Endothelial cell of umbilical vein (primary cell): ENCODE results near the gene DGLUCY. TPM values are rescaled to one million over a fixed set of nuclear protein-coding genes. Genes with fewer than 3 reads are reported as not detected.

ENCODE experiments used
- BruUV-seq: library from RNA; stranded (reverse); fragments of 400-500 nt; replicated peaks from 2 replicates; lab custom pipeline; 2021; lab: Mats Ljungman, UMichigan
- CTCF ChIA-PET: fragments of 300-600, 350-600 bp; sonication (Branson Sonifier 250); formaldehyde crosslinking; loops from one replicate; lab custom pipeline; 2021; ENCODE audit warnings: antibody characterized with exemption, inconsistent platforms; lab: Charles Lee
- POLR2A ChIA-PET: fragments of 300-600, 350-600 bp; sonication (Branson Sonifier 250); formaldehyde crosslinking; loops from one replicate; lab custom pipeline; 2021; ENCODE audit warnings: antibody characterized with exemption, inconsistent platforms; lab: Charles Lee
- DNase-seq: peaks from one replicate; pipeline ENCODE4 v3.0.0-alpha.2; 2011; ENCODE audit warnings: low read depth, low spot score
- FAIRE-seq: peaks from 2 replicates; lab custom pipeline; 2011; peaks lifted over from hg19 to GRCh38; lab: Jason Lieb, UNC
- H2AFZ ChIP-seq: 2 replicates; pipeline ENCODE4 v1.6.0; 2012; ENCODE audit warnings: low read depth, low read length, control low read depth, inconsistent platforms
- H3K27ac ChIP-seq: 2 replicates; pipeline ENCODE4 v1.5.1; 2011; ENCODE audit warnings: low read depth, mild to moderate bottlenecking, control low read depth, low read length, moderate library complexity; ENCODE audit not compliant: insufficient read depth
- H3K27me3 ChIP-seq, 2 experiments: 2 replicates each; pipeline versions ENCODE4 v1.6.0 to v1.6.1; 2011; ENCODE audit warnings: low read length in 2 of 2, mixed read lengths in 1 of 2; ENCODE audit not compliant: control insufficient read depth in 2 of 2, insufficient read depth in 2 of 2
- H3K36me3 ChIP-seq, 2 experiments: 2 replicates in 1 of 2; 3 replicates in 1 of 2; pipeline ENCODE4 v1.5.1; 2011; ENCODE audit warnings: low read length in 2 of 2, mild to moderate bottlenecking in 1 of 2, moderate library complexity in 1 of 2; ENCODE audit not compliant: control insufficient read depth in 2 of 2, insufficient read depth in 2 of 2; ENCODE audit errors: extremely low read depth in 1 of 2
- H3K4me1 ChIP-seq: 3 replicates; pipeline ENCODE4 v1.5.1; 2011; ENCODE audit warnings: mild to moderate bottlenecking, low read length; ENCODE audit not compliant: control insufficient read depth, insufficient read depth; ENCODE audit errors: extremely low read depth
- H3K4me2 ChIP-seq: 2 replicates; pipeline ENCODE4 v1.6.1; 2011; ENCODE audit warnings: low read length, control low read depth, mixed read lengths; ENCODE audit not compliant: insufficient read depth
- H3K4me3 ChIP-seq, 3 experiments: fragments of 200-600 bp in 1 of 3; sonication (generic), shearing (Covaris generic) in 1 of 3; replicated peaks in 1 of 3; 2 replicates each; pipeline ENCODE4 v1.5.1; 2011 to 2016; ENCODE audit warnings: control low read depth in 3 of 3, low read length in 3 of 3, mild to moderate bottlenecking in 2 of 3, inconsistent platforms in 1 of 3, low read depth in 1 of 3, moderate library complexity in 1 of 3; ENCODE audit not compliant: insufficient read depth in 1 of 3
- H3K79me2 ChIP-seq: 2 replicates; pipeline ENCODE4 v1.6.0; 2012; ENCODE audit warnings: low read length, inconsistent platforms; ENCODE audit not compliant: control insufficient read depth, insufficient read depth
- H3K9ac ChIP-seq: replicated peaks from 2 replicates; pipeline ENCODE3; 2011; ENCODE audit warnings: low read length, control low read depth; ENCODE audit not compliant: insufficient read depth; ENCODE audit errors: extremely low read depth
- H3K9me1 ChIP-seq: replicated peaks from 3 replicates; pipeline ENCODE4 v1.6.0; 2011; ENCODE audit warnings: mild to moderate bottlenecking, low read length; ENCODE audit not compliant: control insufficient read depth, insufficient read depth; ENCODE audit errors: extremely low read depth
- H3K9me3 ChIP-seq: replicated peaks from 2 replicates; pipeline ENCODE4 v1.5.1; 2012; ENCODE audit warnings: low read length, inconsistent platforms; ENCODE audit not compliant: control insufficient read depth, insufficient read depth
- H4K20me1 ChIP-seq: replicated peaks from 2 replicates; pipeline ENCODE3; 2011; ENCODE audit warnings: mild to moderate bottlenecking, low read length; ENCODE audit not compliant: control insufficient read depth, insufficient read depth; ENCODE audit errors: extremely low read depth
- CTCF ChIP-seq, 2 donors: IDR thresholded peaks; 1 replicate in 1 of 2; 2 replicates in 1 of 2; pipeline ENCODE4 v1.5.1; 2011; ENCODE audit warnings: low read length in 2 of 2, mild to moderate bottlenecking in 2 of 2, moderate library complexity in 2 of 2, control low read depth in 1 of 2, inconsistent platforms in 1 of 2, low read depth in 1 of 2; ENCODE audit not compliant: insufficient read depth in 1 of 2; ENCODE audit errors: extremely low read depth in 1 of 2
- EZH2 ChIP-seq: IDR thresholded peaks from 2 replicates; pipeline ENCODE4 v1.6.1; 2012; ENCODE audit warnings: borderline replicate concordance, low read depth, mild to moderate bottlenecking, moderate library complexity, low read length, inconsistent platforms; ENCODE audit not compliant: severe bottlenecking
- FOS ChIP-seq: IDR thresholded peaks from 2 replicates; pipeline ENCODE4 v1.6.1; 2011; ENCODE audit warnings: mild to moderate bottlenecking, low read length, moderate library complexity, borderline replicate concordance; ENCODE audit not compliant: insufficient read depth
- GATA2 ChIP-seq: IDR thresholded peaks from 2 replicates; pipeline ENCODE4 v1.7.0; 2011; ENCODE audit warnings: low read depth, mild to moderate bottlenecking, moderate library complexity, mixed read lengths, low read length; ENCODE audit not compliant: insufficient read length, insufficient read depth
- JUN ChIP-seq: IDR thresholded peaks from 2 replicates; pipeline ENCODE4 v1.6.1; 2011; ENCODE audit warnings: borderline replicate concordance, low read depth; ENCODE audit not compliant: insufficient read length, insufficient read depth
- MYC ChIP-seq: IDR thresholded peaks from one replicate; pipeline ENCODE4 v1.6.1; 2011; ENCODE audit warnings: mild to moderate bottlenecking, low read depth, low read length
- POLR2A ChIP-seq: IDR thresholded peaks from 2 replicates; pipeline ENCODE4 v1.6.1; 2012; ENCODE audit warnings: low read depth, mild to moderate bottlenecking, control low read depth, low read length
- POLR2AphosphoS5 ChIP-seq: IDR thresholded peaks from 2 replicates; pipeline ENCODE4 v1.6.1; 2012; ENCODE audit warnings: low read depth, mild to moderate bottlenecking, control low read depth, low read length, moderate library complexity; ENCODE audit not compliant: insufficient read depth
- dilution Hi-C: fragments of 300-500 bp; cut with MboI; formaldehyde crosslinking; loops from one replicate; pipeline ENCODE4 v1.15.0; 2019; ENCODE audit warnings: low sequenced_read_pairs; ENCODE audit not compliant: extremely low pct_ligation_motif_present
- intact Hi-C: fragments of 100-400 bp; cut with micrococcal nuclease; formaldehyde crosslinking; loops from one replicate; pipeline ENCODE4 v1.10.0; 2022
- polyA plus RNA-seq, 4 experiments: library from polyadenylated mRNA; depleted of rRNA in 3 of 4; stranded (reverse) in 3 of 4; unstranded in 1 of 4; fragments of >200 nt; gene quantifications; 2 replicates each; pipeline versions ENCODE4 v1.2.1 to v1.2.3, GENCODE V29; 2011 to 2012; ENCODE audit warnings: missing spikeins in 1 of 4
- total RNA-seq: library from RNA; stranded (reverse); gene quantifications from 2 replicates; pipeline ENCODE4 v1.2.3, GENCODE V29; 2021
- TF ChIP-seq, protein P1 (sequence below): IDR thresholded peaks from 2 replicates; pipeline ENCODE4 v1.6.1; 2011; ENCODE audit not compliant: insufficient read depth, insufficient read length

The DGLUCY gene
- total and polyA plus RNA-seq, 2 donors (not counting 3 experiments of a cell fraction or from before 2014, with no cell fraction given), result 40.9 to 65.6 TPM

GRCh38 chr14:91112194-91112593, 1.7 kb upstream of the DGLUCY start:
- no peaks in the 10 kb centered on the region for H4K20me1 ChIP-seq
- no peak overlapping the region for H3K9ac ChIP-seq
- TF ChIP-seq, protein P1, sequence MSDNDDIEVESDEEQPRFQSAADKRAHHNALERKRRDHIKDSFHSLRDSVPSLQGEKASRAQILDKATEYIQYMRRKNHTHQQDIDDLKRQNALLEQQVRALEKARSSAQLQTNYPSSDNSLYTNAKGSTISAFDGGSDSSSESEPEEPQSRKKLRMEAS, result no peak
- TF ChIP-seq POLR2A, result no peak
- no peak for TF ChIP-seq FOS
- no peak for TF ChIP-seq POLR2AphosphoS5
- no peak for TF ChIP-seq CTCF (IDR thresholded peaks at IDR 0.05; ENCODE audit: extremely low read depth in 1 of 2, insufficient read depth in 1 of 2, low read depth in 1 of 2, low read length in 2 of 2)
- TF ChIP-seq EZH2, result no peak
- no peak for TF ChIP-seq GATA2
- TF ChIP-seq JUN, result no peak
- TF ChIP-seq MYC, result no peak
- no peaks in the 10 kb centered on the region for H3K9me3 ChIP-seq
- H3K4me1 ChIP-seq, result peaks cover 53% of the 10 kb centered on the region
- no TSS peak for BruUV-seq
- no peaks in the 10 kb centered on the region for H3K36me3 ChIP-seq
- CTCF ChIA-PET, result no interaction called here
- no peak for FAIRE-seq
- no peak overlapping the region for H3K4me2 ChIP-seq
- H3K27ac ChIP-seq, result no peak overlapping the region
- POLR2A ChIA-PET, result no interaction called here
- intact Hi-C loops, result no loop called here
- no peak overlapping the region for H3K4me3 ChIP-seq
- peaks cover 9% of the 10 kb centered on the region for H3K79me2 ChIP-seq
- no peak for DNase-seq
- no peak overlapping the region for H2AFZ ChIP-seq
- dilution Hi-C loops, result no loop called here
- H3K27me3 ChIP-seq, result no peaks in the 10 kb centered on the region
- H3K9me1 ChIP-seq, result no peaks in the 10 kb centered on the region
